Fibroblast of lung (primary cell): ENCODE measurements around the gene DAGLB.

ENCODE experiments used
- EZH2 ChIP-seq: IDR thresholded peaks from 2 replicates; pipeline ENCODE4 v1.5.1; 2012; ENCODE audit warnings: low read length, control low read depth, mild to moderate bottlenecking; ENCODE audit errors: missing control alignments
- TF ChIP-seq, protein P1 (sequence below), 2 donors: IDR thresholded peaks in 1 of 2; conservative IDR thresholded peaks in 1 of 2; 1 replicate in 1 of 2; 2 replicates in 1 of 2; pipeline ENCODE4 v1.5.1; 2011 to 2012; ENCODE audit warnings: low read length in 2 of 2, control low read depth in 1 of 2, inconsistent platforms in 1 of 2, low read depth in 1 of 2, mild to moderate bottlenecking in 1 of 2

DNA sequence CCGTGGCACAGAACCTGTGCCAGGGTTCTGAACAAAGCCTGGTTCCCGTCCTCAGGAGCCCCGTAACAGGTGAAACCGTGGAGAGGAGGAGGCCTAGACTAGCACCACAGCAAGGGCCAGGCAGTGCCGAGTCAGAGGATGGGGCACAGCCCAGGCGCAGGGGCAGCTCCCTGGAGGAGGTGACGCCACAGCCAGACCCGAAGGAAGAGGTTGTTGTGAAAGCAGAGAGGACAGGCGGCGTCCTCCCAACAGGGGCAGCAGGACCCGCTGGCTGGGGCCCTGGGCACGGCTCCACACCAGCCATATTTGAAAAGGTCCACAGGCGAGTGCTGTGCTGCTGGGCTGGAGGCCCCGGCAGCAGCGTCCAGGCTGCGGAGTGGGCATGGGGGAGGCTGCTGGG lies 25.7 kb downstream of the DAGLB start:
- TF ChIP-seq, protein P1, sequence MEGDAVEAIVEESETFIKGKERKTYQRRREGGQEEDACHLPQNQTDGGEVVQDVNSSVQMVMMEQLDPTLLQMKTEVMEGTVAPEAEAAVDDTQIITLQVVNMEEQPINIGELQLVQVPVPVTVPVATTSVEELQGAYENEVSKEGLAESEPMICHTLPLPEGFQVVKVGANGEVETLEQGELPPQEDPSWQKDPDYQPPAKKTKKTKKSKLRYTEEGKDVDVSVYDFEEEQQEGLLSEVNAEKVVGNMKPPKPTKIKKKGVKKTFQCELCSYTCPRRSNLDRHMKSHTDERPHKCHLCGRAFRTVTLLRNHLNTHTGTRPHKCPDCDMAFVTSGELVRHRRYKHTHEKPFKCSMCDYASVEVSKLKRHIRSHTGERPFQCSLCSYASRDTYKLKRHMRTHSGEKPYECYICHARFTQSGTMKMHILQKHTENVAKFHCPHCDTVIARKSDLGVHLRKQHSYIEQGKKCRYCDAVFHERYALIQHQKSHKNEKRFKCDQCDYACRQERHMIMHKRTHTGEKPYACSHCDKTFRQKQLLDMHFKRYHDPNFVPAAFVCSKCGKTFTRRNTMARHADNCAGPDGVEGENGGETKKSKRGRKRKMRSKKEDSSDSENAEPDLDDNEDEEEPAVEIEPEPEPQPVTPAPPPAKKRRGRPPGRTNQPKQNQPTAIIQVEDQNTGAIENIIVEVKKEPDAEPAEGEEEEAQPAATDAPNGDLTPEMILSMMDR (conservative IDR thresholded peaks at IDR 0.05 in 1 of 2, IDR thresholded peaks at IDR 0.05 in 1 of 2; ENCODE audit: low read depth in 1 of 2, low read length in 2 of 2), result no peak
- no peak for TF ChIP-seq EZH2
